Tibial nerve (tissue), 4 donors: ENCODE measurements around the gene CXCR4. TPM values are rescaled to one million over a fixed set of nuclear protein-coding genes. Genes with fewer than 3 reads are reported as not detected.

Source experiments
- DNase-seq, 2 donors: peaks; one replicate each; pipeline ENCODE4 v3.0.0-alpha.2; 2019; ENCODE audit warnings: low spot score in 2 of 2
- H3K27ac ChIP-seq, 4 donors: fragments of 200-600 bp; sonication (generic) in 3 of 4; one replicate each; pipeline ENCODE4 v1.5.1; 2017 to 2019; ENCODE audit warnings: mild to moderate bottlenecking in 1 of 4
- H3K27me3 ChIP-seq, 2 donors: fragments of 200-600 bp; sonication (generic) in 1 of 2; one replicate each; pipeline versions ENCODE4 v1.5.1 to v1.6.0; 2017 to 2019
- H3K36me3 ChIP-seq, 3 donors: fragments of 200-600 bp; sonication (generic); one replicate each; pipeline ENCODE4 v1.5.1; 2018 to 2019
- H3K4me1 ChIP-seq, 4 donors: fragments of 200-600 bp; sonication (generic) in 3 of 4; one replicate each; pipeline ENCODE4 v1.5.1; 2017 to 2019
- H3K4me3 ChIP-seq, 4 donors: fragments of 200-600 bp; sonication (generic) in 3 of 4; one replicate each; pipeline ENCODE4 v1.5.1; 2017 to 2019; ENCODE audit warnings: mild to moderate bottlenecking in 1 of 4, moderate library complexity in 1 of 4
- H3K9me3 ChIP-seq, 4 donors: fragments of 200-600 bp; sonication (generic) in 3 of 4; one replicate each; pipeline ENCODE4 v1.5.1; 2017 to 2019
- CTCF ChIP-seq, 5 experiments: fragments of 200-600 bp in 3 of 5; fragments of 450-650 bp in 2 of 5; sonication (generic) in 3 of 5; IDR thresholded peaks; one replicate each; pipeline ENCODE4 v1.5.1; 2016 to 2019; ENCODE audit warnings: antibody characterized with exemption in 5 of 5, mild to moderate bottlenecking in 3 of 5, moderate library complexity in 2 of 5
- EP300 ChIP-seq, 2 donors: sonication (generic); formaldehyde crosslinking; IDR thresholded peaks; one replicate each; pipeline ENCODE4 v1.6.1; 2017; ENCODE audit warnings: antibody characterized with exemption in 2 of 2, mild to moderate bottlenecking in 1 of 2
- POLR2A ChIP-seq, 2 donors: fragments of 450-650 bp; IDR thresholded peaks; one replicate each; pipeline ENCODE4 v1.6.1; 2017; ENCODE audit warnings: antibody characterized with exemption in 2 of 2, mild to moderate bottlenecking in 2 of 2, moderate library complexity in 2 of 2
- WGBS, 2 donors: methylation state at CpG; one replicate each; pipeline ENCODE4 v1.1.5; 2018; 5-methylcytosine and 5-hydroxymethylcytosine counted together
- total RNA-seq, 4 donors: library from RNA; depleted of rRNA; stranded (reverse); fragments of >200 nt; gene quantifications; one replicate each; pipeline ENCODE4 v1.1.0, GENCODE V29; 2016

Gene CXCR4
- total RNA-seq, 4 donors from 2014 or later = 21.3 to 38.5 (median 31.9) TPM

DNA sequence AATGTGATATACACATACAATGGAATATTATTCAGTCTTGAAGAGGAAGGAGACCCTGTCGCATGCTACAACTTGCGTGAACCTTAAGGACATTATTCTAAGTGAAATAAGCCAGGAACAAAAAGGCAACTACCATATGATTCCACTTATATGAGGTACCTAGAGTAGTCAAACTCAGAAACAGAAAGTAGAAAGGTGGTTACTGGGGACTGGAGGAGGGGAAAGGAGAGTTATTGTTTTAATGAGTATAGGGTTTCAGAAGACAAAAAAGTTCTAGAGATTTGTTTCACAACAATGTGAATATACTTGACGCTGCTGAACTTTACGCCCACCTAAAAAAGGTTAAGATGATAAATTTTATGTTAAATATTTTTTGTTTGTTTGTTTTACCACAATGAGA is 47.0 kb downstream of the CXCR4 start:
- 87 to 89% methylated on average over 4 of the region's 4 CpGs for WGBS, 2 donors
- H3K9me3 ChIP-seq = no peaks in the 10 kb centered on the region
- DNase-seq = no peak
- TF ChIP-seq CTCF (IDR thresholded peaks at IDR 0.05) (no peak), POLR2A (IDR thresholded peaks at IDR 0.05) (no peak), EP300 (IDR thresholded peaks at IDR 0.05) (no peak)
- no peaks in the 10 kb centered on the region for H3K27me3 ChIP-seq
- H3K4me1 ChIP-seq = no peaks in the 10 kb centered on the region
- no peak overlapping the region for H3K4me3 ChIP-seq
- H3K27ac ChIP-seq = no peak overlapping the region
- H3K36me3 ChIP-seq = no peaks in the 10 kb centered on the region

GRCh38 chr2:136069773-136070172 is 48.2 kb downstream of the CXCR4 start:
- Histone ChIP-seq H3K9me3 (no peaks in the 10 kb centered on the region), H3K4me3 (no peak overlapping the region), H3K27ac (no peak overlapping the region), H3K27me3 (no peaks in the 10 kb centered on the region), H3K36me3 (no peaks in the 10 kb centered on the region), H3K4me1 (no peaks in the 10 kb centered on the region)
- WGBS, 2 donors = 78 to 86% methylated on average over 3 of the region's 3 CpGs
- TF ChIP-seq POLR2A (IDR thresholded peaks at IDR 0.05) (no peak), EP300 (IDR thresholded peaks at IDR 0.05) (no peak), CTCF (IDR thresholded peaks at IDR 0.05) (no peak)
- no peak for DNase-seq

DNA sequence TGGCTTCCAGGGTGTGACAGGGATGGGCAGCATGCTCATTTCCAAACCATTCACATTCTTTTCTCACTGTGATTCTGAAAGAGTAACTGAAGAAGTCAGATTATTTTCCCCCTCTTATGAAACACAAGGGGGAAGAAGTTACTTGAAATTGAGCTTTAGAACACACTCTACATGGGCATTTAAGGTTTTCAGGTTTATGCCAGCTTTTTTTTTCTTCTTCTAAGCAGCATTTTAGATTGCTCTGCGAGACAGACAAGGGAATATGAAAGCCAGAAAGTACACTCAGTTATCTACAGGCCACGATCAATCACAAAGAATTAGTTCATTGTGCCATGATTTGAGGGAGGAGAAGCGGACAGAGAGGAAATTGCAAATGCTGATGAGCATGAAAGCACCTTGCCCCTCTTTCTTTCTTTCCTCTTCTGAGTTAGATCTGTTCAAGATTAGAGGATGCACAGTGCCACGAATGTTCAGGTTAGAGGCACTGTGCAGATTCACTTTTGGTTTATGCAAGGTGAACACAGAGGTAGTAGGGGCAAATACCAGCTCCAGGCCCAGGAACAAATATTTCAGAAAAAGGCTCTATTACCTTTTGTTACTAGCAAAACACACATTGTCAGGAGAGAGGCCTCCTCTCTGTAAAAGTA is 49.2 kb downstream of the CXCR4 start:
- no peaks in the 10 kb centered on the region for H3K9me3 ChIP-seq
- no peaks in the 10 kb centered on the region for H3K27me3 ChIP-seq
- no peak overlapping the region for H3K4me3 ChIP-seq
- 62 to 70% methylated on average over 4 of the region's 4 CpGs for WGBS, 2 donors
- no peak for DNase-seq
- no peaks in the 10 kb centered on the region for H3K36me3 ChIP-seq
- H3K27ac ChIP-seq = no peak overlapping the region
- TF ChIP-seq CTCF (IDR thresholded peaks at IDR 0.05) = no peak
- no peak for TF ChIP-seq EP300 (IDR thresholded peaks at IDR 0.05)
- TF ChIP-seq POLR2A (IDR thresholded peaks at IDR 0.05) = no peak
- no peaks in the 10 kb centered on the region for H3K4me1 ChIP-seq

DNA sequence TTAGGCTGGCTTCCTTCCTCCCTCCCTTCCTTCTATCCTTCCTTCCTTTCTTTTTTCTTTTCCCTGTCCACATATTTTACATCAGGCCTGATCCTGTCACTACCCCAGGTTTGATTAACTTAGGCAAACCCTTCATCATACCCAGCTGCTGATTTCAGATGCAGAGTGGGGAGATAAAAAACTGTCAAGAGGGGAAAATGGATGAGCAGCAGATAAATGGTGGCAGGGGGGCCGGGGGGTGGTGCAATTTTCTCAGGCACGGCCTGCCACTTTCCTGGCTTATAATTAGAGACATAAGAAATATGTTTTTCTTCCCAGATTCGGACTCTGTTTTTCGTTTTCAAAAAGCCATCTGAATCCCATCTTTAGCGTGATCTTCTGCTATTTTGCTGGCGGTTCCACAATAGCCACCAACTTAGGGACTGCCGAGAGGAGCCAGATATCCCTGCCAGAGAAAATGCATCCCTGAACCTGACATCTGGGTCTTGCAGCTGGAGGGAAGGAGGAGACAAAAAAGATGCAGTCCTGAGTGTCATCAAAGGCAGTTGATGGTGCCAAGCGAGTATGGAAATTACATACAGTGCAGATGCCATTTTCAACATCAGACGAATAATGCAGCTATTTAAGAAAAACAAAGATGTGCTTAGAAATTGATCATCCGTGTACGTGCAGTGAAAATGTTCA is 49.9 kb downstream of the CXCR4 start:
- Histone ChIP-seq H3K4me1 (no peaks in the 10 kb centered on the region), H3K36me3 (no peaks in the 10 kb centered on the region), H3K9me3 (no peaks in the 10 kb centered on the region), H3K27me3 (no peaks in the 10 kb centered on the region), H3K27ac (no peak overlapping the region), H3K4me3 (no peak overlapping the region)
- no peak for DNase-seq
- 63 to 69% methylated on average over 11 of the region's 11 CpGs for WGBS, 2 donors
- TF ChIP-seq CTCF (IDR thresholded peaks at IDR 0.05) (no peak), EP300 (IDR thresholded peaks at IDR 0.05) (no peak), POLR2A (IDR thresholded peaks at IDR 0.05) (no peak)

GRCh38 chr2:136067459-136067858 is 50.5 kb downstream of the CXCR4 start:
- no peak for TF ChIP-seq EP300 (IDR thresholded peaks at IDR 0.05)
- Histone ChIP-seq H3K4me3 (no peak overlapping the region), H3K27me3 (no peaks in the 10 kb centered on the region), H3K9me3 (no peaks in the 10 kb centered on the region), H3K36me3 (no peaks in the 10 kb centered on the region), H3K4me1 (no peaks in the 10 kb centered on the region), H3K27ac (no peak overlapping the region)
- WGBS, 2 donors = 75 to 84% methylated on average over 10 of the region's 10 CpGs
- DNase-seq = no peak
